ENCODE data around the gene SLC22A3.

Gene SLC22A3

GRCh38 chr6:160358225-160359119 is 10.3 kb downstream of the SLC22A3 start:
- no peak overlapping the region for H3K4me3 ChIP-seq (ENCODE audit: low read depth, low read length)
- TF ChIP-seq, protein P1, sequence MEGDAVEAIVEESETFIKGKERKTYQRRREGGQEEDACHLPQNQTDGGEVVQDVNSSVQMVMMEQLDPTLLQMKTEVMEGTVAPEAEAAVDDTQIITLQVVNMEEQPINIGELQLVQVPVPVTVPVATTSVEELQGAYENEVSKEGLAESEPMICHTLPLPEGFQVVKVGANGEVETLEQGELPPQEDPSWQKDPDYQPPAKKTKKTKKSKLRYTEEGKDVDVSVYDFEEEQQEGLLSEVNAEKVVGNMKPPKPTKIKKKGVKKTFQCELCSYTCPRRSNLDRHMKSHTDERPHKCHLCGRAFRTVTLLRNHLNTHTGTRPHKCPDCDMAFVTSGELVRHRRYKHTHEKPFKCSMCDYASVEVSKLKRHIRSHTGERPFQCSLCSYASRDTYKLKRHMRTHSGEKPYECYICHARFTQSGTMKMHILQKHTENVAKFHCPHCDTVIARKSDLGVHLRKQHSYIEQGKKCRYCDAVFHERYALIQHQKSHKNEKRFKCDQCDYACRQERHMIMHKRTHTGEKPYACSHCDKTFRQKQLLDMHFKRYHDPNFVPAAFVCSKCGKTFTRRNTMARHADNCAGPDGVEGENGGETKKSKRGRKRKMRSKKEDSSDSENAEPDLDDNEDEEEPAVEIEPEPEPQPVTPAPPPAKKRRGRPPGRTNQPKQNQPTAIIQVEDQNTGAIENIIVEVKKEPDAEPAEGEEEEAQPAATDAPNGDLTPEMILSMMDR (IDR thresholded peaks at IDR 0.05; ENCODE audit: low read depth, low read length): no peak
- TF ChIP-seq POLR2A (IDR thresholded peaks at IDR 0.05; ENCODE audit: extremely low read depth, insufficient read length) (no peak), MYC (IDR thresholded peaks at IDR 0.05; ENCODE audit: low read depth, low read length) (no peak)
- TF ChIP-seq, protein P2, sequence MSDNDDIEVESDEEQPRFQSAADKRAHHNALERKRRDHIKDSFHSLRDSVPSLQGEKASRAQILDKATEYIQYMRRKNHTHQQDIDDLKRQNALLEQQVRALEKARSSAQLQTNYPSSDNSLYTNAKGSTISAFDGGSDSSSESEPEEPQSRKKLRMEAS (IDR thresholded peaks at IDR 0.05; ENCODE audit: low read depth, low read length): no peak
- no peak for DNase-seq (ENCODE audit: low read depth)

GRCh38 chr6:160360955-160361354 is 12.8 kb downstream of the SLC22A3 start:
- DNase-seq (ENCODE audit: low read depth): no peak
- H3K4me3 ChIP-seq (ENCODE audit: low read depth, low read length): no peak overlapping the region
- TF ChIP-seq, protein P1 (IDR thresholded peaks at IDR 0.05; ENCODE audit: low read depth, low read length): no peak
- TF ChIP-seq, protein P2 (IDR thresholded peaks at IDR 0.05; ENCODE audit: low read depth, low read length): no peak
- TF ChIP-seq MYC (IDR thresholded peaks at IDR 0.05; ENCODE audit: low read depth, low read length): no peak
- no peak for TF ChIP-seq POLR2A (IDR thresholded peaks at IDR 0.05; ENCODE audit: extremely low read depth, insufficient read length)

DNA sequence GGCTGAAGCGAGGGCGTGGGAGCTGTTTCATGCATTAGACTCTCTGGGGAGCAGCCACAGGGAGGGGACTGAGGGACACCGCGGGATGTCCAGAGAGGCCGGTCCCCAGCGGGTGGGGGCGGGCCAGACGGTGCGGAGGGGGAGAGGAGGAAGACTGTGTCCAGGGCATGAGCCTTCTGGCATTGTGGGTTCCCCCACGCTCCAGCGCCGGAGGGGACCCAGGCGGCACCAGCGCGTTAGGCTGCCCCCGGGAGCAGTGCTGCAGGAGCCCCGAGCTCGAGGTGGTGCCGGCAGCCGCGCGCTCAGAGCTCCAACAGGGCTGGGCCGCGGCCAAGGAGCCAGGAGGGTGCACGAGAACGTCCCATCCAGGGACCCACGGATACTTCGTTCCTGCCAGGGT is 14.4 kb downstream of the SLC22A3 start:
- H3K4me3 ChIP-seq (ENCODE audit: low read depth, low read length): no peak overlapping the region
- TF ChIP-seq, protein P2 (IDR thresholded peaks at IDR 0.05; ENCODE audit: low read depth, low read length): no peak
- TF ChIP-seq, protein P1 (IDR thresholded peaks at IDR 0.05; ENCODE audit: low read depth, low read length): no peak
- no peak for TF ChIP-seq MYC (IDR thresholded peaks at IDR 0.05; ENCODE audit: low read depth, low read length)
- no peak for TF ChIP-seq POLR2A (IDR thresholded peaks at IDR 0.05; ENCODE audit: extremely low read depth, insufficient read length)
- DNase-seq (ENCODE audit: low read depth): no peak

DNA sequence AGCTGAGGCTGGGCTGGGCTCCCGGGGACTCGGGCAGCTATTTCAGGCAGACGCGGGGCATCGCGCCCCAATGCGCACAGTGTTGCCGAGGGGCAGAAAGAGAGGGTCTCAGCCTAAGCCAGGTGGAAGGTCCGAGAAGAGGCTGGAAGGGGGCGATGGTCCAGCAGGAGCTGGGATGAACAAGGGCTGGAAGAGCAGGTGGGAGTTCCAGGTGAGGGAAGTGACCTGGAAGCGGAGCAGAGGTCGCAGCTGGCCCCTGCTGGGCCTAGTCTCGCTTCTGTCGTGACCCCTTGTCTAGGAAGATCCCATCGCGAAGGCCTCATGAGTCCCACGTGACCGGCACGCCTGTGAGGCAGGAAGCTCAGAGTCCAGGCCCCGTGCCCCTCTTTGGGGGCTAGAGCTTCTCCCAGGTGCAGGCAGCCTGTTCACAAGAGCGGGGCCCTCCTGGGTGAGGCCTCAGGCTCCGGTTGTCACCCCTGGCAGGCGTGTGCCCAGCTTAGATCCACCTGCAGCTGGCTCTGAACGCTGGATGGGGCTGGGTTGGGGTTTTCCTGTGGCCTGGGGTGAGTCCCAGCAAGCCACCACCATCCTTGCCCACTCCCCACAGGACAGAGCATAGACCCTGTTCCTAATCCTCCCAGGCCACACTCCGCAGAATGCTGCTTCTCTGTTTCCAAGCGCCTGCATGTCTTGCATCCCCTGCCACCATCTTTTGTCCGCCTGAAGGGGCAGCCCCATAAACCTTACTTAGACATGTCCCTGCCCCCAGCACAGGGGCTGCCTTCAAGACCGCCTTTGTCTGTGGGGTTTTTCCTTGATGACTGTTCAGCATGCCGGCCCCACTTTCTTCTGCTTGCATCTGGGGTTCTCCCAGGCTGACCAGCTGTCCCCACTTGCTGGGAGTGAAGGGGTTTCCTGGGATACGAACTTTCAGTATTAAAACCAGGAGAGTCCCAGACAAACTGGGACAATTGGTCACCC is 15.1 kb downstream of the SLC22A3 start:
- TF ChIP-seq, protein P1 (IDR thresholded peaks at IDR 0.05; ENCODE audit: low read depth, low read length): no peak
- TF ChIP-seq, protein P2 (IDR thresholded peaks at IDR 0.05; ENCODE audit: low read depth, low read length): no peak
- TF ChIP-seq MYC (IDR thresholded peaks at IDR 0.05; ENCODE audit: low read depth, low read length): no peak
- TF ChIP-seq POLR2A (IDR thresholded peaks at IDR 0.05; ENCODE audit: extremely low read depth, insufficient read length): no peak
- no peak for DNase-seq (ENCODE audit: low read depth)
- no peak overlapping the region for H3K4me3 ChIP-seq (ENCODE audit: low read depth, low read length)

GRCh38 chr6:160365117-160365516 is 16.9 kb downstream of the SLC22A3 start:
- no peak for TF ChIP-seq POLR2A (IDR thresholded peaks at IDR 0.05; ENCODE audit: extremely low read depth, insufficient read length)
- no peak overlapping the region for H3K4me3 ChIP-seq (ENCODE audit: low read depth, low read length)
- no peak for DNase-seq (ENCODE audit: low read depth)

Measured in NB4 (cell line).